Adrenal gland (tissue), 5 donors: ENCODE results near the gene LIMS1.

Source experiments
- CTCF ChIP-seq, 6 experiments: fragments of 450-650 bp in 4 of 6; fragments of 200-600 bp in 2 of 6; sonication (generic) in 1 of 6; IDR thresholded peaks; 1 replicate in 5 of 6; 2 replicates in 1 of 6; pipeline versions ENCODE4 v1.5.1 to v1.8.0; 2016 to 2021; ENCODE audit warnings: antibody characterized with exemption in 6 of 6, mild to moderate bottlenecking in 2 of 6, moderate library complexity in 1 of 6
- POLR2A ChIP-seq, 2 donors: fragments of 450-650 bp; IDR thresholded peaks; one replicate each; pipeline ENCODE4 v1.6.1; 2017; ENCODE audit warnings: antibody characterized with exemption in 2 of 2, mild to moderate bottlenecking in 2 of 2, moderate library complexity in 1 of 2
- donor health status: DM: no; HTN: no; CAD: no.

- TF ChIP-seq CTCF (IDR thresholded peaks at IDR 0.05): no peak
- TF ChIP-seq POLR2A (IDR thresholded peaks at IDR 0.05): no peak
Measured at GRCh38 chr2:108627911-108628567, 93.8 kb downstream of the LIMS1 start.
